ENCODE results near the gene PSMC4.
"Not testable (repeated sequence)": the region's sequence is repeated elsewhere in the genome, so short reads cannot be mapped to it uniquely, and the experiment has no call there.

The PSMC4 gene

DNA sequence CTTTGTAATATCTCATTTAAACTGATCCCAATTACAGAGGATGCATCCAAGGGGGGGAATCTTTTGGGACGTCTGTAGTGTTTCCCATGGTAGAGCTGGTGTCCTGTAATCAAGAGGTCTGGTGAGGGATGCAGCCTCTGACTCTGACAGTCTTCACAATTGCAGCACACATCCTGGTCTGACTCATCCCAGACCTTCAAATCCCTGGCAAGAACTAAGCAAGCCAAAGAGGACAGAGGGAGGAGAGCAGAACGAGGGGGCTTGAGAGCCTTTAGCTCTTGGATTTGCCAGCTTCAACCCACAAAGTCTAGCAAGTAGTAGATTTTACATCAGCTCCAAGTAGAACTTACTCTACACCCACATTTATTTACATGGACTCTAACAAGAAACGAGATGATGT lies 19.3 kb upstream of the PSMC4 start:
- no peak overlapping the region for H3K4me3 ChIP-seq (ENCODE audit: low read depth, low read length)
- no peak for DNase-seq (ENCODE audit: low read depth)
- TF ChIP-seq, protein P1, sequence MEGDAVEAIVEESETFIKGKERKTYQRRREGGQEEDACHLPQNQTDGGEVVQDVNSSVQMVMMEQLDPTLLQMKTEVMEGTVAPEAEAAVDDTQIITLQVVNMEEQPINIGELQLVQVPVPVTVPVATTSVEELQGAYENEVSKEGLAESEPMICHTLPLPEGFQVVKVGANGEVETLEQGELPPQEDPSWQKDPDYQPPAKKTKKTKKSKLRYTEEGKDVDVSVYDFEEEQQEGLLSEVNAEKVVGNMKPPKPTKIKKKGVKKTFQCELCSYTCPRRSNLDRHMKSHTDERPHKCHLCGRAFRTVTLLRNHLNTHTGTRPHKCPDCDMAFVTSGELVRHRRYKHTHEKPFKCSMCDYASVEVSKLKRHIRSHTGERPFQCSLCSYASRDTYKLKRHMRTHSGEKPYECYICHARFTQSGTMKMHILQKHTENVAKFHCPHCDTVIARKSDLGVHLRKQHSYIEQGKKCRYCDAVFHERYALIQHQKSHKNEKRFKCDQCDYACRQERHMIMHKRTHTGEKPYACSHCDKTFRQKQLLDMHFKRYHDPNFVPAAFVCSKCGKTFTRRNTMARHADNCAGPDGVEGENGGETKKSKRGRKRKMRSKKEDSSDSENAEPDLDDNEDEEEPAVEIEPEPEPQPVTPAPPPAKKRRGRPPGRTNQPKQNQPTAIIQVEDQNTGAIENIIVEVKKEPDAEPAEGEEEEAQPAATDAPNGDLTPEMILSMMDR (IDR thresholded peaks at IDR 0.05; ENCODE audit: low read depth, low read length, missing control alignments): no peak

DNA sequence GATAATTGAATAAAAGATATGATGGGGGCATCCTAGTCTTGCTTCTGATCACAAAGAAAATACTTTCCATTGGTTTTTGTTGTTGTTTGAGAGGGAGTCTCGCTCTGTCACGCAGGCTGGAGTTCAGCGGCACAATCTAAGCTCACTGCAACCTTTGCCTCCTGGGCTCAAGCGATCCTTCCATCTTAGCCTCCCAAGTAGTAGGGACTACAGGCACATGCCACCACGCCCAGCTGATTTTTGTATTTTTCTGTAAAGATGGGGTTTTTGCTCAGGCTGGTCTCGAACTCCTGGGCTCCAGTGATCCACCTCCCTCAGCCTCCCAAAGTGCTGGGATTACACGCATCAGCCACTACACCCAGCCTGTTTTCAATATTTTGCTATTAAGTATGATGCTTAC lies 17.1 kb upstream of the PSMC4 start:
- H3K4me3 ChIP-seq (ENCODE audit: low read depth, low read length): no peak overlapping the region
- TF ChIP-seq, protein P1 (IDR thresholded peaks at IDR 0.05; ENCODE audit: low read depth, low read length, missing control alignments): no peak
- no peak for DNase-seq (ENCODE audit: low read depth)

DNA sequence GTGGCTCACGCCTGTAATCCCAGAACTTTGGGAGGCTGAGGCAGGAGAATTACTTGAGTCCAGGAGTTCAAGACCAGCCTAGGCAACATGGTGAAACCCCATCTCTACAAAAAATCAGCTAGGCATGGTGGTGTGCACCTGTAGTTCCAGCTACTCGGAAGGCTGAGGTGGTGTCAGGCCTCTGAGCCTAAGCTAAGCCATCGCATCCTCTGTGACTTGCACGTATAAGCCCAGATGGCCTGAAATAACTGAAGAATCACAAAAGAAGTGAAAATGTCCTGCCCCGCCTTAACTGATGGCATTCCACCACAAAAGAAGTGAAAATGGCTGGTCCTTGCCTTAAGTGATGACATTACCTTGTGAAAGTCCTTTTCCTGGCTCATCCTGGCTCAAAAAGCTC lies 13.1 kb upstream of the PSMC4 start:
- not testable (repeated sequence) for H3K4me3 ChIP-seq (ENCODE audit: low read depth, low read length); DNase-seq (ENCODE audit: low read depth)

DNA sequence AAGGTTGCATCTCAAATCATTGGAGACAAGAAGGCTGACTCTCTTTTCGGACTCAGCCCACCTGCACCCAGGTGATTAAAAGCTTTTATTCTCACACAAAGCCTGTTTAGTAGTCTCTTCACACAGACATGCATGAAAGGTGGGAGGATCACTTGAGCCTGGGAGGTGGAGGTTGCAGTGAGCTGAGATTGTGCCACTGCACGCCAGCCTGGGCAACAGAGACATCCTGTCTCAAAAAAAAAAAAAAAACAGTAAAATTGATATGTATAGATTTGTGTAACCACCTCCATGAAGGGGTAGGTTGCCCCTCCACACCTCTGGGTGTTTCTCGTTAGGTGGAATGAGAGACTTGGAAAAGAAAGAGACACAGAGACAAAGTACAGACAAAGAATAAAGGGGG lies 12.0 kb upstream of the PSMC4 start:
- H3K4me3 ChIP-seq (ENCODE audit: low read depth, low read length); DNase-seq (ENCODE audit: low read depth): not testable (repeated sequence)

DNA sequence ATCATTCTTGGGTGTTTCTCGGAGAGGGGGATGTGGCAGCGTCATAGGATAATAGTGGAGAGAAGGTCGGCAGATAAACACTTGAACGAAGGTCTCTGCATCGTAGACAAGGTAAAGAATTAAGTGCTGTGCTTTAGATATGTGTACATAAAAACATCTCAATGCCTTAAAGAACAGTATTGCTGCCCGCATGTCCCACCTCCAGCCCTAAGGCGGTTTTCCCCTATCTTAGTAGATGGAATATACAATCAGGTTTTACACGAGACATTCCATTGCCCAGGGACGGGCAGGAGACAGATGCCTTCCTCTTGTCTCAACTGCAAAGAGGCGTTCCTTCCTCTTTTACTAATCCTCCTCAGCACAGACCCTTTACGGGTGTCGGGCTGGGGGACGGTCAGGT lies 11.6 kb upstream of the PSMC4 start:
- not testable (repeated sequence) for DNase-seq (ENCODE audit: low read depth); H3K4me3 ChIP-seq (ENCODE audit: low read depth, low read length)

DNA sequence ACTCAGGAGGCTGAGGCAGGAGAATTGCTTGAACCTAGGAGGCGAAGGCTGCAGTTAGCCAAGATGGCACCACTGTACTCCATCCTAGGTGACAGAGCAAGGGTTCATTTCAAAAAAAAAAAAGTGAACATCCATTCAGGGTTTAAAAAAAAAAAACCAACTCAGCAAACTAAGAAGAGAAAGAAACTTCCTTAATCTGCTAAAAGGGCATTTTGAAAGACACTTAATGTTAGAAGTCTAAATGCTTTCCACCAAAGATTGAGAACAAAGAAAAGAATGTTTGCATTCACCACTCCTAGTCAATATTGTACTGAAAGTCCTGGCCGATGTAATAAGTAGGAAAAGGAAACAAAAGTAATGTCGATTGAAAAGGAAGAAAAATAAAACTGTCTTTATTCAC lies 7.1 kb upstream of the PSMC4 start:
- DNase-seq (ENCODE audit: low read depth): no peak
- no peak overlapping the region for H3K4me3 ChIP-seq (ENCODE audit: low read depth, low read length)
- TF ChIP-seq, protein P1 (IDR thresholded peaks at IDR 0.05; ENCODE audit: low read depth, low read length, missing control alignments): no peak

DNA sequence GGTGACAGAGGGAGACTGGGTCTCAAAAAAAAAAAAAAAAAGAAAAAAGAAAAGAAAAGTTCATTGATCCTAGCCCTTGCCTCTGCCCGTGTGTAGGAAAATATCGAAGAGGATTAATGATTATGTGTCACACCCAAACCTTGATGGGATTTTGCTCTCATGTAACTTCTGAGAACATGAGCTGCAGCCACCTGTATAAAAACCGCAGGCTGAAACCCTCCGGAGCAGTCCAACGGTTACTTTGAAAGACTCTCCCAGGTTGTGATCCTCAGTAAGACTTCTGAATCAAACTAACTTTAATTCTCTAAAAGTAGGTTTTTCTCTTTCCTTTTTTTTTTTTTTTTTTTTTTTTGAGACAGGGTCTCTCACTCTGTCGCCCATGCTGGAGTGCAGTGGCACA lies 4.3 kb upstream of the PSMC4 start:
- DNase-seq (ENCODE audit: low read depth): no peak
- TF ChIP-seq, protein P1 (IDR thresholded peaks at IDR 0.05; ENCODE audit: low read depth, low read length, missing control alignments): no peak
- no peak overlapping the region for H3K4me3 ChIP-seq (ENCODE audit: low read depth, low read length)

DNA sequence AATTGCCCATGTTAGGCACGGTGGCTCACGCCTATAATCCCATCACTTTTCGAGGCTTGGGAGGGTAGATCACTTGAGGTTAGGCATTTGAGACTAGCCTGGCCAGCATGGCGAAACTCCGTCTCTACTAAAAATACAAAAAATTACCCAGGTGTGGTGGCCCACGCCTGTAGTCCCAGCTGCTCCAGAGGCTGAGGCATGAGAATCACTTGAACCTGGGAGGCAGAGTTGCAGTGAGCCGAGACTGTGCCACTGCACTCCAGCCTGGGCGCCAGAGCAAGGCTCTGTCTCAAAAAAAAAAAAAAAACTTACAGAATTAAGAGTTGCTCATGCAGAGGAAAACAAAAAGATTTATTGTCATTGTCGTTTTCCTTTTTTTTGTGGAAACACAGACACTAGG lies 3.4 kb upstream of the PSMC4 start:
- TF ChIP-seq, protein P1 (IDR thresholded peaks at IDR 0.05; ENCODE audit: low read depth, low read length, missing control alignments): no peak
- no peak for DNase-seq (ENCODE audit: low read depth)
- H3K4me3 ChIP-seq (ENCODE audit: low read depth, low read length): no peak overlapping the region

DNA sequence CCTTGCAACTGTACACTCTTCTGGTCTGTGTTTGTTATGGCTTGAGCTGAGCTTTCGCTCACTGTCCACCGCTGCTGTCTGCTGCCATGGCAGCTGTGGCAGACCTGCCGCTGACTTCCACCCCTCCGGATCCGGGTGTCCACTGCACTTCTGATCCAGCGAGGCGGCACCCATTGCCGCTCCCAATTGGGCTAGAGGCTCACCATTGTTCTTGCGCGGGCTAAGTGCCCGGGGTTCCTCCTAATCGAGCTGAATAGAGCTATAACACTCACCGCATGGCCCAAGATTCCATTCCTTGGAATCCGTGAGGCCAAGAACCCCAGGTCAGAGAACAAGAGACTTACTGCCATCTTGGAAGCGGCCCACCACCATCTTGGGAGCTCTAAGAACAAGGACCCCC lies 2.2 kb upstream of the PSMC4 start:
- no peak overlapping the region for H3K4me3 ChIP-seq (ENCODE audit: low read depth, low read length)
- no peak for DNase-seq (ENCODE audit: low read depth)
- TF ChIP-seq, protein P1 (IDR thresholded peaks at IDR 0.05; ENCODE audit: low read depth, low read length, missing control alignments): no peak

All from GM12864 (cell line).